HG03064 (cell line): ENCODE data around the gene KDM3A.

Experiments
- ATAC-seq: cut with Tn5 transposase; IDR thresholded peaks from one replicate; pipeline ENCODE4 v1.9.1; 2021; ENCODE audit warnings: low read depth; ENCODE audit not compliant: unreplicated experiment

The KDM3A gene, protein sequence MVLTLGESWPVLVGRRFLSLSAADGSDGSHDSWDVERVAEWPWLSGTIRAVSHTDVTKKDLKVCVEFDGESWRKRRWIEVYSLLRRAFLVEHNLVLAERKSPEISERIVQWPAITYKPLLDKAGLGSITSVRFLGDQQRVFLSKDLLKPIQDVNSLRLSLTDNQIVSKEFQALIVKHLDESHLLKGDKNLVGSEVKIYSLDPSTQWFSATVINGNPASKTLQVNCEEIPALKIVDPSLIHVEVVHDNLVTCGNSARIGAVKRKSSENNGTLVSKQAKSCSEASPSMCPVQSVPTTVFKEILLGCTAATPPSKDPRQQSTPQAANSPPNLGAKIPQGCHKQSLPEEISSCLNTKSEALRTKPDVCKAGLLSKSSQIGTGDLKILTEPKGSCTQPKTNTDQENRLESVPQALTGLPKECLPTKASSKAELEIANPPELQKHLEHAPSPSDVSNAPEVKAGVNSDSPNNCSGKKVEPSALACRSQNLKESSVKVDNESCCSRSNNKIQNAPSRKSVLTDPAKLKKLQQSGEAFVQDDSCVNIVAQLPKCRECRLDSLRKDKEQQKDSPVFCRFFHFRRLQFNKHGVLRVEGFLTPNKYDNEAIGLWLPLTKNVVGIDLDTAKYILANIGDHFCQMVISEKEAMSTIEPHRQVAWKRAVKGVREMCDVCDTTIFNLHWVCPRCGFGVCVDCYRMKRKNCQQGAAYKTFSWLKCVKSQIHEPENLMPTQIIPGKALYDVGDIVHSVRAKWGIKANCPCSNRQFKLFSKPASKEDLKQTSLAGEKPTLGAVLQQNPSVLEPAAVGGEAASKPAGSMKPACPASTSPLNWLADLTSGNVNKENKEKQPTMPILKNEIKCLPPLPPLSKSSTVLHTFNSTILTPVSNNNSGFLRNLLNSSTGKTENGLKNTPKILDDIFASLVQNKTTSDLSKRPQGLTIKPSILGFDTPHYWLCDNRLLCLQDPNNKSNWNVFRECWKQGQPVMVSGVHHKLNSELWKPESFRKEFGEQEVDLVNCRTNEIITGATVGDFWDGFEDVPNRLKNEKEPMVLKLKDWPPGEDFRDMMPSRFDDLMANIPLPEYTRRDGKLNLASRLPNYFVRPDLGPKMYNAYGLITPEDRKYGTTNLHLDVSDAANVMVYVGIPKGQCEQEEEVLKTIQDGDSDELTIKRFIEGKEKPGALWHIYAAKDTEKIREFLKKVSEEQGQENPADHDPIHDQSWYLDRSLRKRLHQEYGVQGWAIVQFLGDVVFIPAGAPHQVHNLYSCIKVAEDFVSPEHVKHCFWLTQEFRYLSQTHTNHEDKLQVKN (N-terminal part only)

DNA sequence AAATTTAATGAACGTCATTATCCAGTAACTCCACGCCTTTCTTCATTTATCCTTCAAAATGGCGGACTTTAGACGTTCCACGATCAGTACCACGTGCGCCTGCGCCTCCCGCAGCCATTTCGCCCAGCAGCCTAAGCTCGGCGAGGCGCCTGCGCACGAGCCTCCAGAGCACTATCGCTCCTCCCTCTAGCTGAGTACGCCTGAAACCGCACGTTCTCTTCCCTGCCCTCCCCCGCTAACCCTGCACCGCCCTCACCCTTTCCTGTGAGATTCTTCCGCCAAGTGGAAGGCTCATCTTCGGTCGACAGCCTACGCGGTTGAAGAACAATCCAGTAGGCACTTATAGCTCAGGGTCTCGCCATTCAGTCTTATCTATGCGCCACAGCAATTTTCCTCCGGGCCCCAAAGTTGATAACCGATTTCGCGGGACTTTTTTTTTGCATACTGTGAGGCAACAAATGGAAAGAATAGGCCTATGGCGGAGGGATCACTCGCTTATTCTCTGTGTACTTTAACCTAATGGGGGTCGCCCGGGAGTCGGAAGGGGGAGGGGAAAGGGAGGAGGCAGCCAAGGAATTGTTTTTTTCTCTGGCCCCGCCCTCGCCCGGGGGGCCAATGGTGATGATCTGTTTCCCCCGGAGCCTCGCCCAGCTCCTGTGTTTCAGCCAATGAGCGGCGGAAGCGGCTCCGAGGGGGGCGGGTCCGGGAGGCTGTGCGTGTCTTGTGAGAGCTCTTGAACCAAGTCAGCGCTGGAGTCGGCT is at the start of gene KDM3A:
KDM3A (plus strand) TSS at position 741 of the 761 bp plus-strand sequence. CDS start 677 bp downstream, outside the sequence.
- peak; percentile 78 for ATAC-seq

DNA sequence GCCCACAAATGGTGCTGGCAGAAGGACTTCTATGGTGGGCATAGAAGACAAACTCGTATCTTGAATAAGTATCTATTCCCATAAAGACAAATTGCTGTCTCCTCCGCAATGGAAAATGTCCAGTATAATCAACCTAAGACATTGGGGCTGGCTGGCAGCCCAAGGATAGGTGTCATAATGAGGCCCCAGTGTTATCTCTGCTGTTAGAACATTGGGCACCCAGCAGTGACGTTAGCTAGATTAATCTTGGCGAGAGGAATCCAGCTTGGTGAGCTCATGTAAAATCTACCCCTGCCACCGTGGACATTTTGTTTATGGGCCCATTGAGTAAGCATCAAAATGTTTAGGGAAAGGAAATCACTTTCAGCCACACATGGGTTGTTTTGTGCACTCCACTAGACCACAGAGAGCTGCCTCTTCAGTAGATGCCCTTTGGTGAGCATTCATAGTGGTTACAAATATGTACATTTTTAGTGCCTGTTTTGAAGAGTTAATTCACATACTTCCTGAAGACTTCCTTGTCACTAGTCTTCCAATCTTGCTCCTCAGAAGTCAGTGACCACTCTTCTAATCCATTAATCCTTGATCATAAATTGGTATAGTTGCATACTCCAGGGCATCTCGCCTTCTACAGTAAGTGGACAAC is 48.2 kb upstream of the KDM3A start:
- ATAC-seq, result no peak

DNA sequence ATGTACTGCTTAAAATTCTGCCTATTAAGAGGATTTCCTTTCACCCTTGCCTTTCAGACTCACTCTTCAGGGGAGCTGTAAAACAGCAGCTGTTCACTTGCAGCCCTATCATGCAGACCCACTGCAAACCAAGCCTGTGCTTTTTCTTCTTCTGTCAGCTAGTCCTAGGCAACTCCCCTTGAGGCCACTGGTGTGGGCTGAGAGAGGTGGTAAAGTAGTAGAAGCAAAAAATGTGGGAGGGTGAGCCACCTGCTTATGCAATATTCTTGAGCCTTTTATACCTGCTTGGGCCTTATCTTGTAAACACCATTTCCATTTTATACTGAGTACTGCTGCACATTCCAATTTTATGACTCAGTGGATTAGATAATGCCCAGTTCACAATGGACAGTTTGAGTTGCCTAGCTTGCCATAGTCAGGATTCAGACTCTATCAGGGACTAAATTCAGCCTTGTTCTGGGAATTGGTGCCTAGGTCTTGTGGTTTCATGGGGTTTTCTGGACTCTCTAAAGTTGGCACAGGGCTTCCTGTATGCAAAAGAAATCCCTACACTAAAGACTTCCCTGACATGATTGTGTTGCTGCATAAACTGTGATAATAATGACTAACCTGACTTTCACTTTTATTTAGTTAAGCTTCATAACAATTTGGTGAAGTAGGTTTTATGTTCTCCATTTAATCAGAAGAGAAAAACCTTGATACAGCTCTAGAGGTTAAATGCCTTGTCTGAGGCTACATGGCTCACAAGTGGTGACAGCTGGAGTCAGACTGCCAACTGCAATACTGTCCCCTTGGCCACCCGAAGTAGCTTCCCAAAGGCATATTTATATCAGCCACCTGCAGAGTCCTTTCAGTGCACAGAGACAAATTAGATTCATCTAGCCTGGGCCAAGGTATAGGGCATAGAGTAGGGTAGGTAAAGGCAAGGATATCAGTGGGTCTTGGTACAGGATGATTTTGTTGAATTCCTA is 47.4 kb upstream of the KDM3A start:
- ATAC-seq, result no peak

DNA sequence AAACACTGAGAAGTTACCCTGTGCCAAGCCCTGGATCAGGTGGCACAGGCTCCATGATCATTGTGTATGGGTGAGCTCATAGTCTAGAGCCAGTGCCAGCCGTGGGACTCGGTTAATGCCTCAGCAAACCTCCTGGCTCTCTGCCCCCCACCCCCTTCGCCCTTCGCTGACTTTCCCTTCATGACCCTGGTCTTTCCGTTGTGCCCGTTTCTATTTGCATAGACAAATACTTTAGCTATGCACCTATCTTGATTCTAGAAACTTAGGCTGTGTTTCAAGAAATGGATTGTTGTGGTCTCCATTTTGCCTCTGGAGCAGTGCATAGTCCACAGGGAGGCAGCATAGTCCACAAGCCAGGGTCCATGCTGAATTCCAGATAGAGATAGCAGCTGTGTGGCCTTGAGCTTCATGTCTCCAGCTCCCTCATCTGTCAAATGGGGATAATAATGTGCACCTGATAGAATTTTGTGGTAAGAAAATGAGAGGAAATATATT is 44.8 kb upstream of the KDM3A start:
- ATAC-seq, result no peak

DNA sequence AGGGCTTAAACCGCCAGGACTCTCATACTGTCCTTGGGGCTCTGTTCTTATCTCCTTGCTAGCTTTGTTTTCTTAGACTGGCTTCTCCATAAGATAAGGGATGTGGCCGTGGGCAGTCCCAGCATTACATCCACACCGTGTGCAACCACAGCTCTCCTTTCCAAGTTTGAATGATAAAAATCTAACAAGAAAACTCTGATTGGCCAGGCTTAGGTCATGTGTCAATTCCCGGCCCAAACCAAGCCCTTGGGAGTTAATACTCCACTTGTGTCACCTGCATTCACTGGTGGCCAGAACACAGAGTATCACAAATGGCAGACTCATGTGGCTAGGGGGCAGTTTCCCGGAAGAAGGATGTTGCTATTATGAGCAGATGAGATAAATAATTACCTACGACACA is 43.2 kb upstream of the KDM3A start:
- no peak for ATAC-seq

DNA sequence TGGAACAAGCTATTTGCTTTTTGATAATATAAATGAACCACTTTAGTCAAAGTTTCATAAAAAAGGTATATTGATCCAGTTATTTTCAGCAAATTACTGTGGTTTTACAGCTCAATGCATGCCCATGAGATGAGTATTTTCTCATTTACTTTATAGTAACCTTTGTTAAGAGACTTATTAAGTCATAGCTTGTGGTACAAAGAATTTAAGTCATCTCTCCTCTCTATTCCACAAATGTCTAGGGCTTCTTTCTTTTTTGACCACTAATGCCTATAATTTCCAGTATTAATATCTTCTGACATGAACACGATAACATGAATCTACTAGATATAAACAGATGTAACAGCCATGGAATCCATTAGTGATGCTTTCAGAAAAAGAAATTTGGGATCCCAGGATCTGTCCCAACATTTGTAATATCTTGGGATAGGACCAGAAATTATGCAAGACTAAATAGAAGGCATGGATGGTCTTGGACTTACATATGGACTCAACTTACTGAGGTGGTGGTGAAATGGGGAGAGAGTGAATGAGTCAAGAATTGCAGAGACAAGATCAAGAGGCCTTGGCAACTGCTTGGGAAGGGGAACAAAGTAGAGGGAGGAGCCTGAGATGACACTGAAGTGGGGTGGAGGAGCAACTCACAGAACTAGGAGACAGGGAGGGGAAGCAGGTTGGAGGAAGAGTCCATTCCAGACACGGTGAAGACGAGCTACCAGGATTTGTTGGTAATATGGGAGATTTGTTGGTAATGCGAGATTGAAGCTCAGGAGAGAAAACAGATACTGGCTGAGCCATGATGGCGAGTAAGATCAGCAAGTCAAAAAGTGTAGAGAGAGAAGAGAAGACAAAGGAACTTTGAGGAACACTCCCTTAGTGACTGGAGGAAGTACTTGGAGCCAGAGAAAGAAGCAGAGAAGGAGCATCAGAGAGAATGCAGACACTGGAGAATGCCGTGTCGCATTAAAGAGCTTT is 42.4 kb upstream of the KDM3A start:
- ATAC-seq, result no peak

DNA sequence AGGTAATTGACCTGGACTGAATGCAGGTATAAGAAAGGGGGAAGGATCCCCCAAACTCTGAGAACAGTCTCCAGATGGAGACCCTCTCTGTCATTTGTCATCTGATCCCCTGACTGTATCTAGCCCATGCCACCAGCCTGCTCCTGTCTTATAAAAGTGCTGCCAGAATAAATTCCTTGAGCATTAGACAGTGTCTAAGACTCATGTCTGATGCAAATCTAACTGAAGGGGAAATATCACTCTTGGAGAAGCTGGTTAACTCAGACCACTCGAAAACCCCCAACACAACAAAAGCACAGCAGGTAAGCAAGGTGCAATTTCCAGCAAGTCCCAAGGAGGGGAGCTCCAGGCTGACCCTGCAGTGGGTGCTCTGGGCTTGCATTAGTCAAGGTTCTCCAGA is 40.9 kb upstream of the KDM3A start:
- ATAC-seq, result no peak

DNA sequence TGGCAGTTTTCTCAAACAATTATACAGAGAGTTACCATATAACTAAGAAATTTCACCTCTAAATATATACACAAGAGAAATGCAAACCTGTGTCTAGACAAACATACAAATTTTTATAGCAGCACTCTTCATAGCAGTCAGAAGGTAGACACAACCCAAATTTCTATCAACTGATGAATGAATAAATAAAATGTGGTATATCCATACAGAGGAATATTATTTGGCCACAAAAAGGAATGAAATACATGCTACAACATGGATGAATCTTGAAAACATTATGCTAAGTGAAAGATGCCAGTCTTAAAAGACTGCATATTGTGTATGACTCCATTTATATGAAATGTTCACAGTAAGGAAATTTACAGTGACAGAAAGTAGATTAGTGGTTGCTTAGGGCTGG is 30.6 kb upstream of the KDM3A start:
- no peak for ATAC-seq

DNA sequence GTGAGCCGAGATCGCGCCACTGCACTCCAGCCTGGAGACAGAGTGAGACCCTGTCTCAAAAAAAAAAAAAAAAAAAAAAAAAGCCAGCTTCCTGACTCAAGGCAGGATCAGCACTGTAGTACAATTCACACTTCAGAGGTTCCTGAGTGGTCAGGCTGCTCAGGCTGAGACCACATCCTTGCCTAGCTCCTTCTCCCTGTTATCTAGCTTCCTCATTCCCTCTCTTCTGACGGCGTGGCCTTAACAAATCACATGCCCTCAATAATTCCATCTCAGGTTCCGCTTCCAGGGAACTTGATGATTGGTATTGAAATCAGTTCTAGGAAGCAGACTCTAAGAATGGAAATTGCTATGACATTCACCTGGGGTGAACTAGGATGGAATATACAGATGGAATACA is 29.8 kb upstream of the KDM3A start:
- ATAC-seq, result no peak

DNA sequence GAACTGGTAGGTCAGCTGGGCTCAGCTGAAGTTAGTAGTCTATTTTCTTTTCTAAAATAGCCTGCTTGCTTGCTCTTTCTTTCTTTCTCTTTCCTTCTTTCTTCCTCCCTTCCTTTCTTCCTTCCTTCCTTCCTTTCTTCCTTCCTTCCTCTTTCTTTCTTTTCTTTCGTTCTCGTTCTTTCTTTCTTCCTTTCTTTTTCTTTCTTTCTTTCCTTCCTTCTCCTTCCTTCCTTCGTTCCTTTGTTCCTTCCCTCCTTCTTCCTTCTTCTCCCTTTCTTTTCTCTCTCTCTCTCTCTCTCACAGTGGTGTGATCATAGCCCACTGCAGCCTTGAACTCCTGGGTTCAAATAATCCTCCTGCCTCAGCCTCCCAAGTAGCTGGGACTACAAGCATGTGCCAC is 29.2 kb upstream of the KDM3A start:
- no peak for ATAC-seq

DNA sequence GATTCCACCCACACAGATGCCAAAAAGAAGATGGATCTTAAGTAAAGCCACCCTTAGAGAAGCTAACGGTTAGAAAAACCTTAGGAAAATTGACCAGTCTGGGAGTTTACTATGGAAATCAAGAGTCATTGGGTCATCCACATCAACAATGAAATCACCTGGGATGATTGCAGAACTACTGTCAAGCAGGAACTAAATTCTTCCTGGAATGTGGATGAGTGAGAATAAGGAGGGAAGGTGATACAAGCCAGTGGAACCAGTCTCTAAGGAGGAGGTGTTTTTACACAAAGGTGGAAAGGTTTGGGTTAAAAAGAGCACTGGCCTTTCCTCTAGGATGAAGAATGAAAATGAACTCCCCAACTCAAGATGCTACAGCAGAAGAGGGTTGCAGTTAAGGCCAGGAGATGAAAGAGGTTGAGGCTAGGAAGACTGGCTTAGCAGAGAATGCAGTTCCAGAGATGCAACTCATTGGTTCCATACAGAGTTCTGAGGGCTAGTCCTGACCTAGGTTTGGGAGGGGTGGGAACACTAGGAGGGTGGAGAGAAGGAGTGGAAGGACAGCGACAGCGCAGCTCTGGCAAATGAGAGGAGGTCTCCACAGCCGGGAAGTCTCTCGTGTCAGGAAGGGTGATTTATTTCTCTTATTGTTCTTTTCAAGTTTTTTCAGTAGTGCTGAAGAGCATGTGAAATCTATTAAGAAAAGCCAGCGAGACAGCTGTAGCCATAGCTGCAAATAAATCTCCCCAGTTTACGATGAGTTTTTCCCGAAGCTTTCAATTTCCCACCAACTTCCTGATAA is 27.7 kb upstream of the KDM3A start:
- ATAC-seq, result no peak

DNA sequence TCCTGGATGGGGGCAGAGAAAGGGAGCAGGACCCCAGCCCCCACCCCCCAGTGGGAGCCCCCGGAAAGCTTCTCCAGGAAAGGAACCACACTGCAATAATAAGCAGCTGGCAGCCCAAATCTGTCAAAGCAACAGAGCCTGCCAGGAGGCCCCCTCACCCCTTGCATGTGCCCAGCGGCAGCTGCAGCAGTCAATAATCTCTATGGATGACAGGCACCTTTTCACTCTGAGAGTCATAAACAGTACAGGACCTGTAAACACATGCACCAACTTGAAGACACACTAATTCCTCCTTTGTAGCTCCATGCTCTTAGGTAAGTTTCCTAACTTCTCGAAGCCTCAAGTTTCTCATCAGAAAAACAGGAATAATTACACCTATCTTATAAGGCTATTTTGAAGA is 26.2 kb upstream of the KDM3A start:
- ATAC-seq, result no peak

DNA sequence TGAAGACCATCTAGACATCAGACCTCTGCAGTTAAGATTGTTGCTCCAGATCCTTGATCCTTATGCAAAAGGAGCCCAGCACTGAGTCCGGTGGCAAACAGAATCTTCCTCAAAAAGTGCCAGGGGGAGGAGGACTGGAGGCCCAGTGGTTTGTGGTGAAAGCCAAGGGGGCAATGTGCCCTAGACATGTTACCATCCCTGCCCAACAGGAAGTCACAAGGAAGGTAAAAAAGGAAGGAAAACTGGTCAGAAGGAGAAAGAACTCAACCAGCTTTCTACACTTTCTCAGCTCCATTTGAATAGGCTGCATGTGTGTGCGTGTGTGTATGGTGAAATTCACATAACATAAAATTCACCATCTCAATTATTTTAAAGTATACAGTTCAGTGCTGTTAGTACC is 25.0 kb upstream of the KDM3A start:
- ATAC-seq, result no peak

DNA sequence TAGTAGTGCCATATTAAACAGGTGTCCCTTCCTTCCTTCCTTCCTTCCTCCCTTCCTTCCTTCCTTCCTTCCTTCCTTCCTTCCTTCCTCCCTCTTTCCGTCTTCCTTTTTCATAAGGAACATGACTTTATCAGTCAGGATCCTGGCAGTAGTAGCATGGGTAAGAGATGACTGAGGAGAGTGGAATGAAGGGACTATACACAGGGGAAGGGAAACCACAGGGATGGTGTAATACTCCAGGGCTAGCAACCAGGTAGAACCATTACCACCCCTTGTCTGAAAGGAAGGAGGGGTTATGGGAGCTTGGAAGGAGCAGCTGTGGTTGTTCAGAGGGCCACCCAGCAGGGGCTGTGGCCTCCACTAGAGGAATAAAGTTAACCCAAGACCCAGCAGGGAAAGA is 23.2 kb upstream of the KDM3A start:
- no peak for ATAC-seq

DNA sequence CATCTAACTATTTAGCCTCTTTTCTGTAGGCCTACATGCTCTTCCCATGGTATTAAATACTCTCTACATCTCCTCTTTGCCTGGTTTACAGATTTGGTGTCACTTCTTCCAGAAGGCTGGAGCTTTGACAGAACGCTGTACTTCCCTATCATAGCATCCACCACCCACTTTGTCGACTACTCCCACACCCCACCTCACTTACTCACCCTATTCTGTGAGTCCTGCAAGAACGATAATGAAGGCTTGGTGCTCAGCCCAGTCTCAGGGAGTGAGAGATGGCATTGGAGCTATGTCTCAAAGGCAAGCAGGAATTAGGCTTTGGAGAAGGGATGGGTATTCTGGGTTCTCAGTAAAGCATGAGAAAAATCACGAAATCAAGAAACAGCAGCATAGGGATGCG is 20.3 kb upstream of the KDM3A start:
- no peak for ATAC-seq

DNA sequence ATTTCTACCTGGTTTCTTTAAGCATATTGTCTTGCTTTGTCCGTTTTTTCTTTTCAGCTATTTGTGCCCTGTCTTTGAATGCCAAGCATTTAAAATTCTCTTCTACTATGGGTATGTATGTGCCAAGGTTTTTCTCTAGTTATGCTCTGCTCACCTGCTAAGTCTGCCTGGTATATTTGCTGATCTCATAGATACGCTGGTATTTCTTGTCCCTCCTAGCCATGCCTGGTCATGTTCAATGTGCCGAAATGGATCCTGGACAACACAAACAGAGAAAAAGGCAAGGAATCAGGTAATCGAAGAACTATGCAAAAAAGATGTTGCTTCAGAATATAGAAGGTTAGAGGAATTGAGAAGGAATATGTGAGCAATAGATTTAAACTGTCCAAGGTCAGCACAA is 14.9 kb upstream of the KDM3A start:
- ATAC-seq, result no peak
